HL-60 (cell line): ENCODE results near the gene CLEC19A.

Experiments used
- DNase-seq, 2 experiments: peaks; one replicate each; pipeline ENCODE4 v3.0.0-alpha.2; 2010 to 2020; ENCODE audit warnings: low read depth in 1 of 2, low spot score in 1 of 2
- H3K27ac ChIP-seq: fragments of 250-450 bp; sonication (Bioruptor Pico); replicated peaks from 2 replicates; pipeline ENCODE4 v1.5.1; 2020; ENCODE audit warnings: mild to moderate bottlenecking, moderate library complexity
- H3K27me3 ChIP-seq: fragments of 250-450 bp; sonication (Bioruptor Pico); 2 replicates; pipeline ENCODE4 v1.5.1; 2021; ENCODE audit warnings: mild to moderate bottlenecking, moderate library complexity; ENCODE audit not compliant: insufficient read depth, poor library complexity, severe bottlenecking
- H3K4me3 ChIP-seq: replicated peaks from 2 replicates; pipeline ENCODE4 v1.5.1; 2011; ENCODE audit warnings: mild to moderate bottlenecking, control low read depth, low read length; ENCODE audit not compliant: insufficient read depth
- GABPA ChIP-seq: IDR thresholded peaks from 2 replicates; pipeline ENCODE4 v1.6.1; 2012; ENCODE audit warnings: low read depth
- POLR2AphosphoS5 ChIP-seq: IDR thresholded peaks from 2 replicates; pipeline ENCODE4 v1.6.1; 2012; ENCODE audit warnings: low read depth
- SPI1 ChIP-seq: IDR thresholded peaks from 2 replicates; pipeline ENCODE4 v1.6.1; 2012; ENCODE audit warnings: low read depth, mild to moderate bottlenecking, borderline replicate concordance
- TF ChIP-seq, protein P1 (sequence below): IDR thresholded peaks from one replicate; pipeline ENCODE4 v1.5.1; 2011; ENCODE audit warnings: low read length, control low read depth, inconsistent platforms; ENCODE audit not compliant: insufficient read depth
- TF ChIP-seq, protein P2 (sequence below): IDR thresholded peaks from 2 replicates; pipeline ENCODE4 v1.6.1; 2012; ENCODE audit warnings: low read depth; ENCODE audit not compliant: insufficient replicate concordance

CLEC19A gene

DNA sequence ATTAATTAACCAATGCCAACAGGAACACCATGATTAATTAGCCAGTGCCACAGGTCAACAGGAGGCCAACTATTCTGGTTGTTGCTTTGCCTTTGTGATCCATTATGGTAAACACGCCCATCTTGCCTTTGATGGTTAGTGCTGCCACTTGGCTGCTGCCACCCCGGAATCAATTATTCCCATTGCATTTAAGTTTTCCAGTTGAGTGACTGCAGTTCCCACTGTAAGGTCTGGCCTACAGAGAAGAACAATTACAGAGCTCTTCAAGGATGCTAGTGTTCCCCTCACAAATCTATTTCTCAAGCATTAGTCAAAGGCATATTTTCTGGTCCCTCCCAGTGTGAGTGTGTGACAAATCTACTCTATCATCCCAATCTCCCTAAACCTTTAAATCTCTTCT lies 7.1 kb upstream of the CLEC19A start:
- TF ChIP-seq, protein P1, sequence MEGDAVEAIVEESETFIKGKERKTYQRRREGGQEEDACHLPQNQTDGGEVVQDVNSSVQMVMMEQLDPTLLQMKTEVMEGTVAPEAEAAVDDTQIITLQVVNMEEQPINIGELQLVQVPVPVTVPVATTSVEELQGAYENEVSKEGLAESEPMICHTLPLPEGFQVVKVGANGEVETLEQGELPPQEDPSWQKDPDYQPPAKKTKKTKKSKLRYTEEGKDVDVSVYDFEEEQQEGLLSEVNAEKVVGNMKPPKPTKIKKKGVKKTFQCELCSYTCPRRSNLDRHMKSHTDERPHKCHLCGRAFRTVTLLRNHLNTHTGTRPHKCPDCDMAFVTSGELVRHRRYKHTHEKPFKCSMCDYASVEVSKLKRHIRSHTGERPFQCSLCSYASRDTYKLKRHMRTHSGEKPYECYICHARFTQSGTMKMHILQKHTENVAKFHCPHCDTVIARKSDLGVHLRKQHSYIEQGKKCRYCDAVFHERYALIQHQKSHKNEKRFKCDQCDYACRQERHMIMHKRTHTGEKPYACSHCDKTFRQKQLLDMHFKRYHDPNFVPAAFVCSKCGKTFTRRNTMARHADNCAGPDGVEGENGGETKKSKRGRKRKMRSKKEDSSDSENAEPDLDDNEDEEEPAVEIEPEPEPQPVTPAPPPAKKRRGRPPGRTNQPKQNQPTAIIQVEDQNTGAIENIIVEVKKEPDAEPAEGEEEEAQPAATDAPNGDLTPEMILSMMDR: no peak
- TF ChIP-seq POLR2AphosphoS5: no peak
- TF ChIP-seq GABPA: no peak
- TF ChIP-seq SPI1: no peak
- TF ChIP-seq, protein P2, sequence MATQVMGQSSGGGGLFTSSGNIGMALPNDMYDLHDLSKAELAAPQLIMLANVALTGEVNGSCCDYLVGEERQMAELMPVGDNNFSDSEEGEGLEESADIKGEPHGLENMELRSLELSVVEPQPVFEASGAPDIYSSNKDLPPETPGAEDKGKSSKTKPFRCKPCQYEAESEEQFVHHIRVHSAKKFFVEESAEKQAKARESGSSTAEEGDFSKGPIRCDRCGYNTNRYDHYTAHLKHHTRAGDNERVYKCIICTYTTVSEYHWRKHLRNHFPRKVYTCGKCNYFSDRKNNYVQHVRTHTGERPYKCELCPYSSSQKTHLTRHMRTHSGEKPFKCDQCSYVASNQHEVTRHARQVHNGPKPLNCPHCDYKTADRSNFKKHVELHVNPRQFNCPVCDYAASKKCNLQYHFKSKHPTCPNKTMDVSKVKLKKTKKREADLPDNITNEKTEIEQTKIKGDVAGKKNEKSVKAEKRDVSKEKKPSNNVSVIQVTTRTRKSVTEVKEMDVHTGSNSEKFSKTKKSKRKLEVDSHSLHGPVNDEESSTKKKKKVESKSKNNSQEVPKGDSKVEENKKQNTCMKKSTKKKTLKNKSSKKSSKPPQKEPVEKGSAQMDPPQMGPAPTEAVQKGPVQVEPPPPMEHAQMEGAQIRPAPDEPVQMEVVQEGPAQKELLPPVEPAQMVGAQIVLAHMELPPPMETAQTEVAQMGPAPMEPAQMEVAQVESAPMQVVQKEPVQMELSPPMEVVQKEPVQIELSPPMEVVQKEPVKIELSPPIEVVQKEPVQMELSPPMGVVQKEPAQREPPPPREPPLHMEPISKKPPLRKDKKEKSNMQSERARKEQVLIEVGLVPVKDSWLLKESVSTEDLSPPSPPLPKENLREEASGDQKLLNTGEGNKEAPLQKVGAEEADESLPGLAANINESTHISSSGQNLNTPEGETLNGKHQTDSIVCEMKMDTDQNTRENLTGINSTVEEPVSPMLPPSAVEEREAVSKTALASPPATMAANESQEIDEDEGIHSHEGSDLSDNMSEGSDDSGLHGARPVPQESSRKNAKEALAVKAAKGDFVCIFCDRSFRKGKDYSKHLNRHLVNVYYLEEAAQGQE: no peak
- Histone ChIP-seq H3K27ac (no peak overlapping the region), H3K27me3 (no peaks in the 10 kb centered on the region), H3K4me3 (no peak overlapping the region)
- DNase-seq: no peak

DNA sequence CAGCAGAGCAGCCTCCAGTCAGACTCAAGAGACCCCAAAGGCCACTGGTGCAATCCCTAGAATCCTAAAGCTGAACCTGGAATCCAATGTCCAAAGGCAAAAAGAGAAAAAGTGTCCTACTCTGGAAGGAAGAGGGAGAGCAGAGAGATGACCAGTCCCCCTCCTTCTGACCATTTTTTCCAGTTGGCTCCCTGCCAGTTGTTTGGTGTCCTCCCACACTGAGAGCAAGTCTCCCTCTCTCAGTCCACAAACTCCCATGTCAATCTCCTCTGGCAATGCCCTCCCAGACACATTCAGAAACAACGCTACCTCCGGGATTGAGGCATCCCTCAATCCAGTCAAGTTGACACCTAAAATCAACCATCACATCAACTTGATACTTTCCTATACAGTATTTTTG lies 4.3 kb upstream of the CLEC19A start:
- TF ChIP-seq, protein P2: no peak
- TF ChIP-seq SPI1: no peak
- TF ChIP-seq POLR2AphosphoS5: no peak
- TF ChIP-seq, protein P1: no peak
- TF ChIP-seq GABPA: no peak
- no peak for DNase-seq
- Histone ChIP-seq H3K27ac (no peak overlapping the region), H3K4me3 (no peak overlapping the region), H3K27me3 (no peaks in the 10 kb centered on the region)

- no peak overlapping the region for H3K27ac ChIP-seq
- DNase-seq: no peak
- TF ChIP-seq POLR2AphosphoS5 (no peak), SPI1 (no peak), GABPA (no peak)
- TF ChIP-seq, protein P1: no peak
- TF ChIP-seq, protein P2: no peak
- H3K4me3 ChIP-seq: no peak overlapping the region
- no peaks in the 10 kb centered on the region for H3K27me3 ChIP-seq
Measured at GRCh38 chr16:19282101-19282500, 3.4 kb upstream of the CLEC19A start.
